ENCODE results near the gene INAVA. TPM values are rescaled to one million over a fixed set of nuclear protein-coding genes. Genes with fewer than 3 reads are reported as not detected.

INAVA gene
- total RNA-seq, 2 donors from 2014 or later: 59.5 to 61.5 TPM

DNA sequence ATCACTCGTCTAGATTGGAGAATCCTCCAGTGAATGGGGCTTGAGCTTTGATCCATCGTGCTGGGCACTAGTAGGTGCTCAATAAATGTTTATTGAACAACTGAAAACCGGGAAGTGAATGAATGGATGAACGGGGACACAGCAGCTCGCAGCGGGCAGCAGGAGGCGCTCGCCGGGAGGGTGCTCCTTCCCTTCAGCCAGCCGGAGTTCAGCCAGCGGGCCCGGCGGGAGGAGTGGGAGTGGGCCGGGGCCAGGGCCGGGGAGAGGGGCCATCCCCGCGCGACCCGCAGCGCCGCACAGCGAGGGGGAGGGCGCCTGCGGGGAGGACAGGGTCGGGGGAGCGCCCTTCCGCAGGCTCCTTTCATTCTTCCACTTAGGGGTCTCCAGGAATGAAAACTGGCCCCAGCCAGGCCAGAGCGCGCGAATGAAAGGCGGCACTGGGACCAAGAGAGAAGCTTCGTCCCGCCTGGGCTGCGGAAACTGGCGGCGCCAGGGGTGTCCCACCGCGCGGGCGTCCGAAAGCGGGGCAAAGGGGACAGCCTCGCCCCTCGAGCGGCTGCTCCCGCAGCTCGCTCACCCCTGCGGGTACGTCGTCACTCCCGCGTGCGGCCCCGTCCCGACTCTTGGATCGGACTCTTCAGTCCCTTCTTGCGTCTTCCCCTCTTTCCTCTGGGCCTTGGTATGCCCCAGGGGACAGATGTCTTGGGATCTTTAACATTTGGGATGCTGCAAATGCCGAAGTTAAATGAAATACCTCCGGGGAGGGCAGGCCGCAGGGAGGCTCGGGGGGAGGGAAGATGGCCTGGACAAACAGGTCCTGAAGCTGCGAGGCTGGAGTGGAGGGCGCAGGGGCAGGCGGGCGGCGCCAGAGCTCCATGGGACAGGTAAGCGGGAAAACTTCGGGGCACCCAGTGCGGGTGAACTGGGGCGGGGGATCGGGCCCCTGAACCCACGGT, 3.6 kb upstream of the INAVA start:
- Mint-ChIP-seq H3K36me3 (ENCODE audit: low read depth) (no peaks in the 10 kb centered on the region), H3K27me3 (ENCODE audit: insufficient read depth) (peaks cover 3% of the 10 kb centered on the region), H3K9me3 (no peaks in the 10 kb centered on the region), H3K4me3 (peak overlapping the region; percentile 93), H3K27ac (peak overlapping the region; percentile 98), H3K4me1 (peaks cover 66% of the 10 kb centered on the region)
- peak overlapping the region; percentile 100 for H3K27ac ChIP-seq (ENCODE audit: low read depth, low read length)
- 2% methylated on average over 32 to 72 of the region's 72 CpGs for WGBS, 2 experiments (ENCODE audit: insufficient coverage in 1 of 2, insufficient read length in 1 of 2)
- peak overlapping the region; percentile 99 for H3K9ac ChIP-seq (ENCODE audit: extremely low read depth, low read length, poor library complexity, severe bottlenecking)
- peaks cover 41% of the 10 kb centered on the region for H3K4me1 ChIP-seq (ENCODE audit: control insufficient read depth, insufficient read depth, low read length)
- peak; percentile 92 for DNase-seq
- H3K9me3 ChIP-seq (ENCODE audit: control insufficient read depth, low read length): no peaks in the 10 kb centered on the region
- H3K27me3 ChIP-seq (ENCODE audit: control insufficient read depth, insufficient read depth, low read length, poor library complexity, severe bottlenecking): no peaks in the 10 kb centered on the region
- TF ChIP-seq, protein P1, sequence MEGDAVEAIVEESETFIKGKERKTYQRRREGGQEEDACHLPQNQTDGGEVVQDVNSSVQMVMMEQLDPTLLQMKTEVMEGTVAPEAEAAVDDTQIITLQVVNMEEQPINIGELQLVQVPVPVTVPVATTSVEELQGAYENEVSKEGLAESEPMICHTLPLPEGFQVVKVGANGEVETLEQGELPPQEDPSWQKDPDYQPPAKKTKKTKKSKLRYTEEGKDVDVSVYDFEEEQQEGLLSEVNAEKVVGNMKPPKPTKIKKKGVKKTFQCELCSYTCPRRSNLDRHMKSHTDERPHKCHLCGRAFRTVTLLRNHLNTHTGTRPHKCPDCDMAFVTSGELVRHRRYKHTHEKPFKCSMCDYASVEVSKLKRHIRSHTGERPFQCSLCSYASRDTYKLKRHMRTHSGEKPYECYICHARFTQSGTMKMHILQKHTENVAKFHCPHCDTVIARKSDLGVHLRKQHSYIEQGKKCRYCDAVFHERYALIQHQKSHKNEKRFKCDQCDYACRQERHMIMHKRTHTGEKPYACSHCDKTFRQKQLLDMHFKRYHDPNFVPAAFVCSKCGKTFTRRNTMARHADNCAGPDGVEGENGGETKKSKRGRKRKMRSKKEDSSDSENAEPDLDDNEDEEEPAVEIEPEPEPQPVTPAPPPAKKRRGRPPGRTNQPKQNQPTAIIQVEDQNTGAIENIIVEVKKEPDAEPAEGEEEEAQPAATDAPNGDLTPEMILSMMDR (conservative IDR thresholded peaks at IDR 0.05): peak; percentile 86
- H3K4me3 ChIP-seq (ENCODE audit: low read length): peak overlapping the region; percentile 91
- H3K36me3 ChIP-seq (ENCODE audit: control insufficient read depth, insufficient read depth, low read length): no peaks in the 10 kb centered on the region

DNA sequence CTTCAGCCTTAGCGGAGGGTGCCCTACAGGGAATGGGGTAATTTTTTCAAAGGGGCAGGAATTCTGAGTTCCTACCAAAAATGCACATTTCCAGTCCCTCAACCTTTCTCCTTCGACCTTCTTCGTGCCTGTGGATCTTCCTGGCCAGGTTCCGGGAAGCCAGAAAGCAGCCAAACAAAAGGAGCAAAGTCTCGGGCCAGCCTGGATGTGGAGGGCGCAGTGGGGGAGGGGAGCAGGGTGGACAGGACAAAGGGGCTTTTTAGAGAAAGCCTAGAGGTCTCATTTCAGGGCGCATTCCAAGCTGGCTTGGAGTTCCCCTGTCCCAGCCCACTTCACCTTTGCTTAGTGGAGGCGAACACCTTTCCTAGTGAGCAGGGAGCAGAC, 2.9 kb upstream of the INAVA start:
- DNase-seq: peak; percentile 91
- peak overlapping the region; percentile 91 for H3K4me3 ChIP-seq (ENCODE audit: low read length)
- no peaks in the 10 kb centered on the region for H3K27me3 ChIP-seq (ENCODE audit: control insufficient read depth, insufficient read depth, low read length, poor library complexity, severe bottlenecking)
- TF ChIP-seq, protein P1 (conservative IDR thresholded peaks at IDR 0.05): no peak
- peak overlapping the region; percentile 100 for H3K27ac ChIP-seq (ENCODE audit: low read depth, low read length)
- H3K9ac ChIP-seq (ENCODE audit: extremely low read depth, low read length, poor library complexity, severe bottlenecking): peak overlapping the region; percentile 99
- WGBS, 2 experiments (ENCODE audit: insufficient coverage in 1 of 2, insufficient read length in 1 of 2): 0% methylated on average over 3 to 8 of the region's 8 CpGs
- no peaks in the 10 kb centered on the region for H3K9me3 ChIP-seq (ENCODE audit: control insufficient read depth, low read length)
- Mint-ChIP-seq H3K27me3 (ENCODE audit: insufficient read depth) (peaks cover 3% of the 10 kb centered on the region), H3K4me3 (peak overlapping the region; percentile 93), H3K4me1 (peaks cover 69% of the 10 kb centered on the region), H3K9me3 (no peaks in the 10 kb centered on the region), H3K36me3 (ENCODE audit: low read depth) (no peaks in the 10 kb centered on the region), H3K27ac (peak overlapping the region; percentile 98)
- H3K4me1 ChIP-seq (ENCODE audit: control insufficient read depth, insufficient read depth, low read length): peaks cover 47% of the 10 kb centered on the region
- no peaks in the 10 kb centered on the region for H3K36me3 ChIP-seq (ENCODE audit: control insufficient read depth, insufficient read depth, low read length)

DNA sequence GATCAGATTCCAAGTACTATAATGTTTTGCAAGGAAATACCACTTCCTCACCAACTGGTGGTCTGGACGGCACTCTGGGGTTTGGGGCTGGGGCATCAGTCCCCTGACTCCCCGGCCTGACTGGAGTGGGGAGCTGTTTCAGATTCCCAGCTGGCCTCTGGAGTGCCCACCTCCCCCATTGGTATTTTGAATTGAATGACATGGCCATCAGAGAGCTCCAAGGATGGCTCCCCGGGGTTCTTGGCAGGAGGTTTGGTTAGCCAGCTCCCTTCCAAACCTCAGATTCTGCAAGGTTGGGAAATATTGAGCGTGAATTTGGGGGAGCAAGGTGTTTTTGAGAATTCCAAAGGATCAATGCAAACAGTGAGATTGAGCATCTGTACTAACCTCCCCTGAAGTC, 2.2 kb upstream of the INAVA start:
- Histone ChIP-seq H3K4me1 (ENCODE audit: control insufficient read depth, insufficient read depth, low read length) (peaks cover 44% of the 10 kb centered on the region), H3K36me3 (ENCODE audit: control insufficient read depth, insufficient read depth, low read length) (no peaks in the 10 kb centered on the region), H3K4me3 (ENCODE audit: low read length) (peak overlapping the region; percentile 91), H3K27me3 (ENCODE audit: control insufficient read depth, insufficient read depth, low read length, poor library complexity, severe bottlenecking) (no peaks in the 10 kb centered on the region), H3K9me3 (ENCODE audit: control insufficient read depth, low read length) (no peaks in the 10 kb centered on the region), H3K9ac (ENCODE audit: extremely low read depth, low read length, poor library complexity, severe bottlenecking) (peak overlapping the region; percentile 99), H3K27ac (ENCODE audit: low read depth, low read length) (peak overlapping the region; percentile 100)
- TF ChIP-seq, protein P1 (conservative IDR thresholded peaks at IDR 0.05): no peak
- H3K27ac Mint-ChIP-seq: peak overlapping the region; percentile 98
- no peaks in the 10 kb centered on the region for H3K9me3 Mint-ChIP-seq
- H3K27me3 Mint-ChIP-seq (ENCODE audit: insufficient read depth): peaks cover 3% of the 10 kb centered on the region
- H3K4me3 Mint-ChIP-seq: peak overlapping the region; percentile 93
- peak; percentile 70 for DNase-seq
- H3K36me3 Mint-ChIP-seq (ENCODE audit: low read depth): no peaks in the 10 kb centered on the region
- WGBS, 2 experiments (ENCODE audit: insufficient coverage in 1 of 2, insufficient read length in 1 of 2): 8 to 33% methylated on average over 1 to 4 of the region's 4 CpGs
- peaks cover 67% of the 10 kb centered on the region for H3K4me1 Mint-ChIP-seq

All from endodermal cell (in vitro differentiated cells).